Measurements from ENCODE around the gene CALU. TPM values are rescaled to one million over a fixed set of nuclear protein-coding genes. Genes with fewer than 3 reads are reported as not detected.

Gene CALU
- total RNA-seq, 1 experiment from 2014 or later: 707 TPM

GRCh38 chr7:128792471-128793180 is 53.5 kb downstream of the CALU start:
- DNase-seq (ENCODE audit: low read depth, low spot score): peak; percentile 67
- in situ Hi-C loops (cut with HindIII; ENCODE audit: low pct_unique_long_range_greater_than_20kb, low sequenced_read_pairs): no loop called here

DNA sequence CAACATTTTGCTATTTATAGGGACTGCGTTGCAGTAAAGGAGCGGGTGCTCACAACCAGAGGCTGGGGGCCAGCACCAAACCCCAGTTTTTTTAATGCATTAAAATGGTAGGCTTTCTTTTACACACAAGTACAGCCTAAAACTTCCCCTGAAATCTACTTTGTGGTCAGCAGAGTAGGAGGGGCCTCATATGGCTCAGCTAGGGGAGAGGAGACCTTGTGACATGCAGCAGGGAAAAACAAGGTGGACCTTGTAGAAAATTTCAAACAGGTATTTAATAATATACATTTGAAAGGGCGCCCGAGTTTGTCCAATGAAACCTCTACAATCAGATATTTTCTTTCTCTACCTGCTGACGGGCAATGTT is 54.0 kb downstream of the CALU start:
- no peak for DNase-seq (ENCODE audit: low read depth, low spot score)
- in situ Hi-C loops (cut with HindIII; ENCODE audit: low pct_unique_long_range_greater_than_20kb, low sequenced_read_pairs): no loop called here

DNA sequence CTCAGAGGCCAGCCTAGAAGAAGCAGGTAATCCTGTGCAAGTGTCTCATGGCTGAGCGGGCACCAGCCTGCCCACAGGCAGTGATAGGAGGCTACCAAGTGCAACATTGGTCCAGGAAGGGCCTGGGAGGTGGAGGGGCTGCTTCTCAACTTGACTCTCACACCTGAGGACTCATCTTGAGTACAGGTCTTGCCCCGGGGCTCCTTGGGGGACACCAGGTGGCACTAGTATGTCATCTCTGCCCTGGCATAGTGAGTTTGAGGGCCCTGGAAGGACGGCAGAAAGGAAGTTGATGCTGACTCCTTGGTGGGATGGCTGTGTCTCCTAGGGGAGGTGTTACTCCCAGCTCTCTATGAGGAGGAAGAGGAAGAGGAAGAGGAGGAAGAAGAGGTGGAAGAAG is 54.9 kb downstream of the CALU start:
- in situ Hi-C loops (cut with HindIII; ENCODE audit: low pct_unique_long_range_greater_than_20kb, low sequenced_read_pairs): no loop called here
- no peak for DNase-seq (ENCODE audit: low read depth, low spot score)

- in situ Hi-C loops (cut with HindIII; ENCODE audit: low pct_unique_long_range_greater_than_20kb, low sequenced_read_pairs): no loop called here
- DNase-seq (ENCODE audit: low read depth, low spot score): no peak
These were observed 55.3 kb downstream of the CALU start for GRCh38 chr7:128794436-128794835.

- DNase-seq (ENCODE audit: low read depth, low spot score): no peak
- in situ Hi-C loops (cut with HindIII; ENCODE audit: low pct_unique_long_range_greater_than_20kb, low sequenced_read_pairs): no loop called here
These were observed 56.0 kb downstream of the CALU start for GRCh38 chr7:128795129-128795528.

- in situ Hi-C loops (cut with HindIII; ENCODE audit: low pct_unique_long_range_greater_than_20kb, low sequenced_read_pairs): no loop called here
- DNase-seq (ENCODE audit: low read depth, low spot score): no peak
These were observed 57.2 kb downstream of the CALU start for GRCh38 chr7:128796327-128796726.

DNA sequence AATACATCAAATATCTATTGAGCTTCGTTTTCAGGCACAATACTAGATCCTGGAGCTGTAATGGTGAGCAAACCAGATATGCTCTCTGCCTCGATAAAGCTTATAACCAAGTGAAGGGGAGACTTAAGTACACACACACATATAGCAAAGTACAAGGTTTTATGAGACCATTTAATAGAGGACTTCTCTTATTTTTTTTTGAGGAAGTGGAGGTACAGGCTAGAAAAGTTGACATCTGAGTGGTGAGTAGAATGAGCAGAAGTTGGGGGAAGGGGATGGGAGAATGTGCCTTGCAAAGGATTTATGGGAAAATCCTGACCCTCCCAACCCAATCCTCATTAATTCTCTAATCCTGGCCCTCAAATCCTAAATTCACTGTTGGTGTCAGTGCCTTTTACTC is 60.3 kb downstream of the CALU start:
- DNase-seq (ENCODE audit: low read depth, low spot score): no peak
- in situ Hi-C loops (cut with HindIII; ENCODE audit: low pct_unique_long_range_greater_than_20kb, low sequenced_read_pairs): no loop called here

GRCh38 chr7:128800567-128800966 is 61.4 kb downstream of the CALU start:
- in situ Hi-C loops (cut with HindIII; ENCODE audit: low pct_unique_long_range_greater_than_20kb, low sequenced_read_pairs): no loop called here
- no peak for DNase-seq (ENCODE audit: low read depth, low spot score)

- no peak for DNase-seq (ENCODE audit: low read depth, low spot score)
- in situ Hi-C loops (cut with HindIII; ENCODE audit: low pct_unique_long_range_greater_than_20kb, low sequenced_read_pairs): no loop called here
These were observed 61.8 kb downstream of the CALU start for GRCh38 chr7:128801003-128801402.

GRCh38 chr7:128801667-128802418 is 62.7 kb downstream of the CALU start:
- no peak for DNase-seq (ENCODE audit: low read depth, low spot score)
- in situ Hi-C loops (cut with HindIII; ENCODE audit: low pct_unique_long_range_greater_than_20kb, low sequenced_read_pairs): no loop called here

DNA sequence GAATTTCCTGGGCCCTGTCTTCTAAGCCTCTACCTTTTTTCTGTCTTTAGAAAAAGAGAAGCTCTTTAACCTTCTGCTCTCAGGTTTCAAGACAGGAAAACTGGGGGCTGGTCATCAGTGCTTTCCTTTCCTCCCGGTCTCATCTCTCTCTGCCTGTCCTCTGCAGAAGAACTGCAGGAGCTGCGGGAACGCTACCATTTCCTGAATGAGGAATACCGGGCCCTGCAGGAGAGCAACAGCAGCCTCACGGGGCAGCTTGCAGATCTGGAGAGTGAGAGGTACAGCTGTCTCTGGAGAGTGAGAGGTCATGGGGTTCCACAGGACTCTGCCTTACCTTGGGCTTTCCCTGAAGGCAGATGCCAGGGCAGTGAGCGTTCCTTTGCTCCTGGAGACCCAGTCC is 65.3 kb downstream of the CALU start:
- DNase-seq (ENCODE audit: low read depth, low spot score): no peak
- in situ Hi-C loops (cut with HindIII; ENCODE audit: low pct_unique_long_range_greater_than_20kb, low sequenced_read_pairs): no loop called here

DNA sequence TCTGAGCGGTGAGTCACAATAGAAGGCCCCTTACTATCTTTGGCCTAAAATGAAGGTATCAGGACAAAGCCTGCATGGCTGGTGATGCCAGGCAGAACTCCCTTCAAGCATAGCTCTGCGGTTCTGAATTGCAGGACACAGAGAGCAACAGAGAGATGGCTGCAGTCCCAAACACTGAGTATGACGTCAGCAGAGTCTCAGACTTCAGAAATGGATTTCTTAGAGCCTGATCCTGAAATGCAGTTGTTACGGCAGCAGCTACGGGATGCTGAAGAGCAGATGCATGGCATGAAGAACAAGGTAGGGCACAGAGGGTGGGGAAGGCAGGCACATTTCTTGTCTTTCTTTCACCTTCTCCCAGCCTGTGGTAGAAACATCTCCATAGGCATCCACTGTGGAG is 66.1 kb downstream of the CALU start:
- in situ Hi-C loops (cut with HindIII; ENCODE audit: low pct_unique_long_range_greater_than_20kb, low sequenced_read_pairs): no loop called here
- DNase-seq (ENCODE audit: low read depth, low spot score): no peak

DNA sequence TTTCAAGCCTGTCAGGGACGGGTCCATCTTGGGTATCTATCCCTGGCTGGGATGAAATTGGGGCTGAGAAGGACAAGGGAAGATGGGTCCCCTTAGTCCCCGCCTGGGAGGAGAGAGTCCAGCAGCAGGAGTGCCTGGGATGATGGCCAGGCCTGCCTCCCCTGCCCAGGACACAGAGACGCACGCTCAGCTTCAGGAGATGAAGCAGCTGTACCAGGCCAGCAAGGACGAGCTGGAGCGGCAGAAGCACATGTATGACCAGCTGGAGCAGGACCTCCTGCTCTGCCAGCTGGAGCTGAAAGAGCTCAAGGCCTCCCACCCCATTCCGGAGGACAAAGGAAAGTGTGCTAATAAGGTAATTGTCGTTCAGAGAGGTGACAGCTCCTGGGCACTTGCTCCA is 68.0 kb downstream of the CALU start:
- DNase-seq (ENCODE audit: low read depth, low spot score): no peak
- in situ Hi-C loops (cut with HindIII; ENCODE audit: low pct_unique_long_range_greater_than_20kb, low sequenced_read_pairs): no loop called here

DNA sequence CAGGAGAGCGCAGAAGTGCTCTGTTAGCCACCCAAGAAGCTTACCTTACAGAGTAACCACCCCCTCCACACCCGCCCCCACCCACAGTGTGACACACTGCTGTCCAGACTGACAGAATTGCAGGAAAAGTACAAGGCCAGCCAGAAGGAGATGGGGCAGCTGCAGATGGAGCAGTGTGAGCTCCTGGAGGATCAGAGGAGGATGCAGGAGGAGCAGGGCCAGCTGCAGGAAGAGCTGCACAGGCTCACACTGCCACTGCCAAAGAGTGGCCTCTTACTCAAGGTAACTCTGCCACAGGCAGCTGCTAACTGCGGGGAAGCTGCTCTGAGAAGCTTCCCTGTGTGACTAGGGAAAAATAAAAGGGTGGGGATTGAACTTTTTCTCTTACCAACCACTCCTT is 70.2 kb downstream of the CALU start:
- in situ Hi-C loops (cut with HindIII; ENCODE audit: low pct_unique_long_range_greater_than_20kb, low sequenced_read_pairs): no loop called here
- DNase-seq (ENCODE audit: low read depth, low spot score): no peak

GRCh38 chr7:128810473-128810872 is 71.3 kb downstream of the CALU start:
- in situ Hi-C loops (cut with HindIII; ENCODE audit: low pct_unique_long_range_greater_than_20kb, low sequenced_read_pairs): no loop called here
- DNase-seq (ENCODE audit: low read depth, low spot score): no peak

- DNase-seq (ENCODE audit: low read depth, low spot score): no peak
- in situ Hi-C loops (cut with HindIII; ENCODE audit: low pct_unique_long_range_greater_than_20kb, low sequenced_read_pairs): no loop called here
These were observed 71.8 kb downstream of the CALU start for GRCh38 chr7:128810997-128811396.

DNA sequence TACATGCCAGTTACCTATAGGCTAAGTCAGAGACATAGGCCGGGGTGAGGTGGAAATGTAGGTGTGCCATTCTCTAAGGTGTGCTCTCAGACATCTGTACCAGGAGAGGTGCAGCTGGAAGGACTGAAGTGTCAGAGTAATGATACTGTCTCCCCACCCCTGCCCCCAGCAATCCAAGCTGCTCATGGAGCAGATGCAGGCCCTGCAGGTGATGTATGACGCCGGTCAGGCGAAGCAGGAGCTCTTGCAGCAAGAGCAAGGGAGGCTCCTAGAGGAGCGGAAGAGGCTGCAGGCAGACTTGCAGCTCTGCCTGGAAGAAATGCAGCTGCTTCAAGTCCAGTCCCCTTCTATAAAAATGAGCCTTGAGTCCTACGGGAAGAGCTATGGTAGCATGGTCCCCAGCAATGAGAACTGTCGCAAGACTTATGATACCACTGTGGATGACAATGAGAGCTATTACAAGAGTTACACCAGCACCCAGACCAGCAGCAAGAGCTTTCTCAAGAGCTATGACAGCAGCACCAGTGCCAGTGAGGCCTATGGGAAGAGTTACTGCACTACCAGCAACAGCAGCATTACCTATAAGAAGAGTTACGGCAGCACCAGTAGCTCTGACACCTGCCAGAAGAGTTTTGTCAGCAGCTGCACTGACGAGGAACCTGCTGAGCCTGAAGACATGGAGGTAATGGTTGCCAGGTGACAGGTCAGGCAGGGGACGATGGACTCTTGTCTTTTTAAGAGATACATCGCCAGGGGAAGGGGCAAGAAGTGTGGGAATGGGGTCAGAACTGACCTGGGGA is 72.7 kb downstream of the CALU start:
- in situ Hi-C loops (cut with HindIII; ENCODE audit: low pct_unique_long_range_greater_than_20kb, low sequenced_read_pairs): no loop called here
- no peak for DNase-seq (ENCODE audit: low read depth, low spot score)

- DNase-seq (ENCODE audit: low read depth, low spot score): no peak
- in situ Hi-C loops (cut with HindIII; ENCODE audit: low pct_unique_long_range_greater_than_20kb, low sequenced_read_pairs): no loop called here
These were observed 73.5 kb downstream of the CALU start for GRCh38 chr7:128812514-128813168.
